ENCODE measurements around the gene JPT1.
"Not testable (repeated sequence)": the region's sequence is repeated elsewhere in the genome, so short reads cannot be mapped to it uniquely, and the experiment has no call there.

The JPT1 gene, protein sequence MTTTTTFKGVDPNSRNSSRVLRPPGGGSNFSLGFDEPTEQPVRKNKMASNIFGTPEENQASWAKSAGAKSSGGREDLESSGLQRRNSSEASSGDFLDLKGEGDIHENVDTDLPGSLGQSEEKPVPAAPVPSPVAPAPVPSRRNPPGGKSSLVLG

DNA sequence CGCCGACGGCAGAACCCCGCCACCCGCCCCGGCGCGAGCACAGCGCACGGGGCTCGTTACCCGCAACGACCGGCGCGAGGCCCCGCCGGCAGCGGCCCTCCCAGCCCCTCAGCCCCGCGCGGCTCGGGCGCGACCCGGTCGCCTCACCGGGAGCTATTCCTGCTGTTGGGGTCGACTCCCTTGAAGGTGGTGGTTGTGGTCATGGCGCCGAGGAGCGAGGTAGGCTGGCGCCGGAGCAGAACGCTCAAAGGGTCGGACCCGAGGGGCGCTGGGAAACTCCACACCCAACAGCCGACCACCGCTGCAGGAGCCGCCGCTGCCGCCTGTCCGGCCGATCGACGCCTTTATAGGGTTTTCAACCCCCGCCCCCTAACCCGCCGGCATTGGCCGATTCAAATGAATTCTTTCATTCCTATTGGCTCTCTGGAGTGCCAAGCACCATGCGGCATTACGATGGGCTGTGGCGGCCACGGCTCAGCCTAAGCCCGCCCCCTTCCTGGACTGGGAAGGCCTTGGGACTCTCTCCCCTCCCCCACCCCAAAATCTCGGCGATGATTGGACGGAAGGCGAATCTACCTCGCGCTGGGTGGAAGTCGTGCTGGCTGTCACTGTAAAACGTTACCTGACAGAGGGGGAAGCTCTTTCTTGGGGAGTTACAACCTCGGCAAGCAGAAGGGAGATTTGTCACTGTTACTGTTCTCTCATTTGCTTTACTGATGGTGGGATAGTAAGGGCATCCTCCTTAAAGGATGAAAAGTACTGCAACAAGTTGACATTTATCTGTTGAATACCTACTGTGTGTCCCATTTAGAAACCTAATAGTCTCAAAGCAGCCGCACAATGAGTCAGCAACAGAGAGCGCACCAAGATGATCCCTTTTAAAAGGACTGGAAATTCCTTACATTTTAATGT is at the start of gene JPT1:
Gene JPT1, minus strand, starts transcription at position 318 of the 912 bp plus-strand sequence. Its CDS starts 115 bp downstream, at position 203.
- DNase-seq (ENCODE audit: low spot score), result peak; percentile 100

DNA sequence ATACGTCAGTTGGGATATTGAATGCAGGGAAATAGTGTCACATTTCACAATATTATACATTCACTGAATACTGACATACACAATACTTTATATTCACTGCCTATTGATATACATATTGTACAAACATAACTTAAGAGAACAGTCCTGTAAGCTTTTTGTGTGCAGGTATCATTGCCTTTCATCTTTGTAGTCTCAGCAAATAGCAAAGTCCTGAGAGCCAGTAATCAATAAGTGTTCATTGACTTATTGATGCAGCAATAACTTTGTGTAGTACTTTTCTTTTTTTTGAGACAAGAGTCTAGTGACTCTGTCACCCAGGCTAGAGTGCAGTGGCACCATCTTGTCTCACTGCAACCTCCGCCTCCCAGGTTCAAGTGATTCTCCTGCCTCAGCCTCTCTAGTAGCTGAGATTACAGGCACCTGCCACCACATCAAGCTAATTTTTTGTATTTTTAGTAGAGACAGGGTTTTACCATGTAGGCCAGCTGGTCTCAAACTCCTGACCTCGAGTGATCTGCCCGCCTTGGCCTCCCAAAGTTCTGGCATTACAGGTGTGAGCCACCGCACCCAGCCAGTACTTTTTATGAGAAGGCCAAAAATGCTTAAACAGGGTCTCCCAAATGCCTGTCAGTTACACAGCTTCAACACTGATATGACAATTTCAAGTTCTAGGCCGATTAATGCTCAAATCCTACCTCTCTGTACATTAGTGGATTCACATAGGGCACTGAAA is 45.7 kb upstream of the JPT1 start:
- DNase-seq (ENCODE audit: low spot score), result no peak

DNA sequence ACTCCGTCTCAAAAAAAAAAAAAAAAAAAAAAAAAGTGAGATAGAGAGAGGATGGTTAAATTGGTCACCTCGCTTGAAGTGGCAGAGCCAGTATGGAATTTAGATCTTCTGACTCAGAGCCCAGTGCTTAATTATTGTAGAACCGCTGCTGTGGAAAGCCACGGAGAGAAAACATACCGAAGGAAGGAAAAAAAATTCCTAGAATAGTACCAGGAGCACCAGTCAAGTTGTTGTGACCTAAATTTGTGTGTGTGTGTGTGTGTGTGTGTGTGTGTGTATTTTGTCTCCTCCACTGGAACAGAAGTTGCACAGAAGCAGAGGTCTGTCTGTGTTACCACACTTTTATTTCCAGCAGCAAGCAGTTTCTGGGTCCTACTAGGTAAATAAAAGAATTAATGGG is 40.6 kb upstream of the JPT1 start:
- no peak for DNase-seq (ENCODE audit: low spot score)

DNA sequence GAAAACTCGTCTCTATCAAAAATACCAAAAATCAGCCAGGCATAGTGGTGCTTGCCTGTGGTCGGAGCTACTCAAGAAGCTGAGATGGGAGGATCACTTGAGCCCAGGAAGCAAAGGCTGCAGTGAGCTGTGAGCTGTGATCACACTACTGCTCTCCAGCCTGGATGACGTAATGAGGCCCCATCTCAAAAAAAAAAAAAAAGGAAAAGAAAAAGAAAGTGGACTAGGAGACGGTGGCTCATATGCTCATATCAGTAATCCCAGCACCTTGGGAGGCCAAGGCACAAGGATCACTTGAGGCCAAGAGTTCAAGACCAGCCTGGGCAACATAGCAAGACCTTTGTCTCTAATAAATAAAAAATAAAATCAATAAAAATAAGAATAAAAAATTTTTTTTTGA is 37.3 kb upstream of the JPT1 start:
- no peak for DNase-seq (ENCODE audit: low spot score)

DNA sequence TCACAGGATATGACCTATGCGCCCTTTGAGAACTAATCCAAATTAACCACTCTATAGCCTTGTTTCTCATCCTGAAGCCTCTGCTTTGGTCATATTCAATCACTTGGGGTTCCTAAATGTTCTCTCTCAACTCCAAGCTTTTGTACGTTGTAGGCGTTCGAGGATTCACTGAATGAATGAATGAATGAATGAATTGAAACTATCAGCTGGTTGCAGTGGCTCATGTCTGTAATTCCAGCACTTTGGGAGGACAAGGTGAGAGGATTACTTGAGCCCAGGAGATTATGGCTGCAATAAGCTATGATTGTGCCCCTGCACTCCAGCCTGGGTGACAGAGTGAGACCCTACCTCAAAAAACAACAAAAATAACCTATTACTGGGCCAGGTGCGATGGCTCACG is 34.3 kb upstream of the JPT1 start:
- no peak for DNase-seq (ENCODE audit: low spot score)

DNA sequence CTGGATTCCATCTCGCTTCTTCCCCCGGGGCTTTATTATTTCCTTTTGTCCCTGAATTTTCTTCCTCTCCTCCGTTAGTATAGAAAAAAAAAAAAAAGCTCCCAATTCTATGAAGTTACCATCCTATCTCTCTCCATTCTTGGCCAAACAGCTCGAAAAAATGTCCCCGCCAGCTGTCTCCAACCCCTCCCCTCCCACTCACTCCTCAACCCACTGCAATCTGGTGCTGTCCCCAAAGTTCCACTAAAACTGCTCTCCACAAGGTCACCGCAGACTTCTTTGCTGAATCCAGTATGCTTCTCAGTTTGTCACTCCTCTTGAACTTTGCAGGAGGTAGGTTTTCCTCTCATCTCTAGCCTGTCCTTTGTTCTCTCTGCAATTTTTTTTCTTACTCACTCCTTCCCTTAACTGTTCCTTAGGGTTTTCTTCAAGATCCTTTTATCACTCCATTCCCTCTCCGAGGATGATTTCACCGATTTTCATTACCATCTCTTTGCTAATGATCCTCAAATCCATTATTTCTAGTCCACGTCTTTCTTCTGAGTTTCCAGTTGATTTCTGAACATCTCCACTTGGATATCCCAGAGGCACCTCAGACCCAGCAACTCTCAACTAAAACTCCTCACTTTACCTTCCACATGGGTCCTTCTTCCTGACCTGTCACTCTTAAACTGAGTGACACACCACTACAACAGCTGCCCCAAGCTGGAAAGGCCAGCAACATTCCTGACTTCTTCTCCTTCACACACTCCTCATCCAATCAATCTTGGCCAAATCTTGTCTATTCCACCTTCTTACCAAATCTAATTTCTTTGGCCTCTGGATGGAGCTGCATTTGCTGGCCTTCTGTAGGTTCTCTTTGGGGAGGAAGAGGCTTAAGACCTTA is 29.9 kb upstream of the JPT1 start:
- no peak for DNase-seq (ENCODE audit: low spot score)

DNA sequence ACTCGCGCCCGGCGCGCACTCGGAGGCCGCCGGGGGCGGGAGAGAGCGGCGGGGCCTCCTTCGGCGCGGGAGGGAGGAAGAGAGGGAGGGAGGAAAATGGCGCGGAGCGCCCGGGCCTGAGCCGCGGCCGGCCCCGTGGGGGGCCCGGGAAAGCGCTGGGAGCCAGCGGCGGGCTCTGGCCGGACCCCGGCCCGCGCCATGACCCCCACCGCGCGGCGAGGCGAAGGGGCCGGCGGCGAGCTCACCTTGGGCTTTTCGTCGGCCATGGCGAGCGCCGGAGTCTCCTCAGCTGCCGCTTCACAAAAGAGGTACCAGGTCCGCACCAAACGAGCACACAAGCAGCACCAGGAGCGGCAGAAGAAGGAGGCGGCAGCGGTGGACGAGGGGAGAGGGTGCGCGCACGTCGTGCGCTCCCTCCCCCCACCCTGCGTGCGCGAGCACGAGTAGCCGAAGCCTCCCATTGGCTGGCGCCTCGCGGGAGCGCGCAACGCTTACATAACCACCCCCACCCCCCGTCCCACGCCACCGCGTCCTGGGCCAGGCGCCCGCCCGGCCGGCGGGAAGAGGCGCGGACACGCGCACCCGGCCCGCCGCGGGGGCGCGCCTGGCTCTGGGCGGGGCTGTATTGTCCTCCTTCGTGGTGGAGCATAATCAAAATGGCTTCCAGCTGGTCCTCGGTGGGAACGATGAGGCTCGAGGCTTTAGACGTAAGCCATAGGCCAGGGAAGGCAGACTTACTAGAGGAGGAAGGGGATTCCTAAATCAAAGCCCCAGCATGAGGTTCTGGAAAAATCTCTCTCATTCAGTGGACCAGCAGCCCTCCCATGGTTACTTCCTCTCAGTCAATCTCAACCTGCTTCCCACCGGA is 28.5 kb upstream of the JPT1 start, which contains the start of gene SUMO2:
Gene SUMO2, minus strand, starts transcription at position 391 of the 868 bp plus-strand sequence. Its CDS starts 125 bp downstream, at position 266.
- DNase-seq (ENCODE audit: low spot score), result peak; percentile 95

DNA sequence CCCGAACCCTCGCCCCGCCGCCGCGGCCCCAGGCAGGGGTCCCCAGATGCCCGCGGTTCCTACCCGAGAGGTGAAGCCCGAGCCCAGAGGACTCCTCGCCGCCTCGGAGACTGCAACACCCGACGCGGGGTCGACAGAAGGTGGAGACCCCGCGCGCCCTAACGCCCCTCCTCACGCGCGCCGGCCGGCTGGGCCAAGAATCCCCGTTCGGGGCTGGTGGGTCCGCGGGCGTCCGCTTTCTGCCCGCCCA is 27.9 kb upstream of the JPT1 start:
- DNase-seq (ENCODE audit: low spot score), result no peak

DNA sequence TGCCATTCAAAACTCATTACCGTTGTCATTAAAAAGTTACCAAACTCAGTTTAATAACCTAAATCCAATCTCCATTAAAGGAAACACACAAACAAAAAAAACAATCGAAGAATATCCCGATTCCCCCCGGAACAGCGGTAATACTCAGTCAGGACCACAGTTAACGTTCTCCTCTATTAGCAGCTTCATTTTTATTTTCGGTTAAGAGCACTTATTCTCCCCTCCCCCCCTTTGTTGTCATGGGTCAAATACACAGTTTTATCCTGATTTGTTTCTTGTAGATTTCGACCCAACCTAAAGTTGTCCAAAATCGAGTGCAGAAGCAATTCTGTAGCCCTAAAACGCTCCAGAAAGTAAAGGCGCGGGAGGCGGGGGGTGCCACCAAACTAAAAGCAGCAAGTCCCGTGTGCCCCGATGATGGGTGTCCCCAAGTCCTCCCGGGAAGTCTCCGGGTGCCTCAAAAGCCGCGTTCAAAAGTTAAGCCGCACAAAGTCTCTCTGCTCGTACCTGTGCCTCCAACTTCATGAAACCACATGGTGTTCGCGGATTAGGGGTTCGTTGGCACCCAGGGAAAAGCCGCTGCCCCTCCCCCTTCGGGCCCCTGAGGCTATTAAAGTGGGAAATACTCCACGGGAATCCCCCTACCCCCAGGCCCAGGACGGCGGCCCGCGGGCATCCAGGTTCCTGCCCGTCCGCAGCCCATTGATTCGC is 27.5 kb upstream of the JPT1 start:
- DNase-seq (ENCODE audit: low spot score), result peak; percentile 30

DNA sequence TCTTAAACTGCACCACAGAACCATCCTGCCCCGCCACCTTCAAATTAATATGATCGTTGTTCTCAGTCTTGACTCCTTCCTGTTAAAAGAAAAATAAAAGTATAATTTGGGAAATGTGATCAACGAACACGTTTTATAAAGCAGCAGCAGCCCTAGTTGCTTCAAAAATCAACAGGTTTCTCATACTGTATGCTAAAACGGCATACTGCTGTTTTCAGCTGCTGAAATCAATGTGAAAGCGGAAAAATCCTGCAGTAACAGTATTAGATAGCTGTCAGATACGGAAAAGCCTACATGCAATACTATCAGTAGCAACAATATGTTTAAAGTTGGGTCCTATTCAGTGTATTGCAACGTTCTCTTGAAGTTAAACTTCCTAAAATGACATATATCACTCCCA is 26.8 kb upstream of the JPT1 start:
- no peak for DNase-seq (ENCODE audit: low spot score)

DNA sequence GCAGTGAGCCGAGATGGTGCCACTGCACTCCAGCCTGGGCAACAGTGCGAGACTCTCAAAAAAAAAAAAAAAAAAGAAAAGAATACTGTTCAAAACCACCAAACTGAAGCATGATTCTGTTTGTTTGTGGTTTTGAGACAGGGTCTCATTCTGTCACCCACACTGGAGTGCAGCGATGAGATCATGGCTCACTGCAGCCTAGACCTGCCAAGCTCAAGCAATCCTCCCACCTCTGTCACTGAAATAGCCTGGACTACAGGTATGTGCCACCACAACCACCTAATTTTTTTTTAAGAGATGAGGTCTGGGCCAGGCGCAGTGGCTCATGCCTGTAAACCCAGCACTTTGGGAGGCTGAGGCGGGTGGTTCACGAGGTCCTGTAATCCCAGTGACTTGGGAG is 24.1 kb upstream of the JPT1 start:
- DNase-seq (ENCODE audit: low spot score), result no peak

DNA sequence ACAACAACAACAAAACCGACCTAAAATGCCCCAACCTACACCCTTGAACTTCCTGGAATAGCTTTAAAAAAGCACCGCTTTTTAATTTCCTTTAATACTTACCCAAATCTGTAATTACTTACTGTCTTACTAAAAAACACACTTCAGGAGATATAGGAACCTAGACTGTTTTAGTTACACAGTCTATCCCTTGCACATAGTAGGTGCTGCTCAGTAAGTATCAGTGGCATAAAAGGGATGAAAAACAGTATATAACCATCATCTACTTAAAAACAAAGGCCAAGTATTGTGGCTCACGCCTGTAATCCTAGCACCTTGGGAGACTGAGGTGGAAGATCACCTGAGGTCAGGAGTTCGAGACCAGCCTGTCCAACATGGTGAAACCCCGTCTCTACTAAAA is 22.3 kb upstream of the JPT1 start:
- no peak for DNase-seq (ENCODE audit: low spot score)

DNA sequence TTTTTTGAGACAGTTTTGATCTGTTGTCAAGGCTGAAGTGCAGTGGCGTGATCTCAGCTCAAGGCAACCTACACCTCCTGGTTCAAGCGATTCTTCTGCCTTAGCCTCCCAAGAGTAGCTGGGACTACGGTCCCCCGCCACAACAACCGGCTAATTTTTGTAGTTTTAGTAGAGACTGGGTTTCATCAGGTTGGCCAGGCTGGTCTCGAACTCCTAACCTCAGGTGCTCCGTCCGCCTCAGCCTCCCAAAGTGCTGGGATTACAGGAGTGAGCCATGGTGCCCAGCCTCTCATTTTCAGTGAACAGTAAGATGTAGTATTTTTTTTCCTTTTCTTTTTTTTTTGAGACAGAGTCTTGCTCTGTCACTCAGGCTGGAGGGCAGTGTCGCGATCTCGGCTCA is 20.7 kb upstream of the JPT1 start:
- DNase-seq (ENCODE audit: low spot score), result no peak

DNA sequence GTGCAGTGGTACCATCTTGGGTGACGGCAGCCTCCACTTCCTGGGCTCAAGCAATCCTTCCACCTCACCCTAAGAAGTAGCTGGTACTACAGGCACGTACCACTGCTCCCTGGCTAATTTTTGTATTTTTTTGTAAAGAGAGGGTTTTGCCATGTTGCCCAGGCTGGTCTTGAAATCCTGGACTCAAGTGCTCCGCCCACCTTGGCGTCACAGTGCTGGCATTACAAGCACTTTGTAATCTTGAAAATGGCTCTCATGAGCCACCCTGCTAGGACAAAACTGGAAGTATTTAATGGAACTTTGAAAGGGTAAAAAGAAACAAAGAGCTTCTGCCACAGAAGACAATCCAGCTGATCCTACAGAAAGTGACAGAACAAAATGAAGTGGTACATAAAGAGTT is 19.2 kb upstream of the JPT1 start:
- DNase-seq (ENCODE audit: low spot score), result no peak

DNA sequence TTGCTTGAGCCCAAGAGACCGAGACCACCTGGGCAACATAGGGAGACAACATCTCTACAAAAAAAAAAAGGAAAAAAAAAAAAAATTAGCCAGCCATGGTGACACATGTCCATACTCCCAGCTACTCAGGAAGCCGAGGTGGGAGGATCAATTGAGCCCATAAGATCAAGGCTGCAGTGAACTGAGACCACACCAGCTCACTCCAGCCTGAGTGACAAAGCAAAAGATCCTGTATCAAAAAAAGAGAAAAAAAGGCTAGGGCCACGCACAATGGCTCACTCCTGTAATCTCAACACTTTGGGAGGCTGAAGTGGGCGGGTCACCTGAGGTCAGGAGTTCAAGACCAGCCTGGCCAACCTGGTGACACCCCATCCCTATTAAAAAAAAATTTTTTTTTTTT is 14.7 kb upstream of the JPT1 start:
- no peak for DNase-seq (ENCODE audit: low spot score)

DNA sequence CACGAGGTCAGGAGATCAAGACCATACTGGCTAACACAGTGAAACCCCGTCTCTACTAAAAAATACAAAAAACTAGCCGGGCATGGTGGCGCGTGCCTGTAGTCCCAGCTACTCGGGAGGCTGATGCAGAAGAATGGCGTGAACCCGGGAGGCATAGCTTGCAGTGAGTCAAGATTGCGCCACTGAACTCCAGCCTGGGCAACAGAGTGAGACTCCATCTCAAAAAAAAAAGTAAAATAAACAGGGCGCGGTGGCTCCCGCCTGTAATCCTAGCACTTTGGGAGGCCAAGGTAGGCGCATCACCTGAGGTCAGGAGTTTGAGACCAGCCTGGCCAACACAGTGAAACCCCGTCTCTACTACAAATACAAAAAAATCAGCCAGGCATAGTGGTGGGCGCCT is 10.3 kb upstream of the JPT1 start:
- DNase-seq (ENCODE audit: low spot score), result not testable (repeated sequence)

DNA sequence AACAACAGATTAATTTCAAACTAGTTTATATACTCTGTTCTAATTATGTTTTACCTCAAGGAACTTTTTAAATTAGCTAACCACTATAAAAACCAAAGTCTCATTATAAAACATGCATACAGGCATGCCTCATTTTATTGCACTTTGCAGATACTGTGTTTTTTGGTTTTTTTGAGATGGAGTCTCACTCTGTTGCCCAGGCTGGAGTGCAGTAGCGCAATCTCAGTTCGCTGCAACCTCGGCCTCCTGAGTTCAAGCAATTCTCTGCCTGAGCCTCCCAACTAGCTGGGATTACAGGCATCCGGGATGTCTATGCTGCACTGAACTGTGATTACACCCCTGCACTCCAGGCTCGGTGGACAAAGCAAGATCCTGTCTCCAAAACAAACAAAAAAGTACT is 8.8 kb upstream of the JPT1 start:
- no peak for DNase-seq (ENCODE audit: low spot score)

DNA sequence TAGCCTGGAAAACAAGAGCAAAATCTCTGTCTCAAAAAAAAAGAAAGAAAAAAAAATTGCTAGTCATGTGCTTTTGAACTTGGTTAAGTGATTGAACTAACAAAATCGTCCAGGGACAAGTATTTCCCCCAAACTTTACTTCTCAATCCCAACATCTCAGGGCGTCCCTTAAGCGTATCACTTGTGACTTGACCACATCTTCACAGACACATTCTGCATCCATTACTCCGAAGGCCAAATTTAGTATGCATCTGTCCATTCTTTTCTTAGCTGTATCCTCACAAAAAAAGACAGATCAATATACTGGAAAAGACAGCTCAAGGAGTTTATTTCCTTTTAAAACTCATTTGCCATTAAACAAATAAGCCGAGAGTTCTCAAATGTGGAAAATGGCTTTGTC is 5.9 kb upstream of the JPT1 start:
- DNase-seq (ENCODE audit: low spot score), result no peak

DNA sequence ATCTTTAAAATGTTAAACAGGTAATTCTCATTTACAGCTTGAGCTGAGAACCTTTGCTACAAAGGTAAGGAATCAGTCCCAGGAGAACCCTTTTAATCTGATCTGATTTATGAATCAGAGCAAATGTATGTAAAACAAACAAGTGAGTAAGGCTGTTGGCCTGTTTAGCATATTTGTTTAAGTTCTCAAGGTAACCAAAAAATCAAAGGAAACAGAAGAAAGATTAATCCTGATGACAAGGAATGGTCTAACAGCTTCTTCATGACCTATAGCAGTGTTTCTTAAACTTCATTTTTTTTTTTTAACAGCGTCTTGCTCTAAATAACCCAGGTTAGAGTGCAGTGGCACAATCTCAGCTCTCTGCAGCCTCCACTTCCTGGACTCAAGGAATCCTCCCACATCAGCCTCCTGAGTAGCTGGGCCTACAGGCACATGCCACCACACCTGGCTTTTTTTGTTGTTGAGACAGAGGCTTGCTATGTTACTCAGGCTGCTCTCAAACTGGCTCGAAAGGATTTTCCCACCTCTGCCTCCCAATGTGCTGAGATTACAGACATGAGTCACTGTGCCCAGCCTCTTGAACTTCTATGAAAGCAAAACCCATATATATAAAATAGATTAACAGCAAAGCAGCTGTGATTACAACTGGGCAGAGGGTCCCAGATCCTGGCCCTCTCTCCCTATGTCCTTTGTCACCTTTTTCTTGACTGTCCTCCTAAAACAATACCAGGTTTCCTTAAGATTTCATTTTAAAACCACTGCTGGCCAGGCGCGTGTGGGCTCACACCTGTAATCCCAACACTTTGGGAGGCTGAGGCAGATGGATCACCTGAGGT is 5.1 kb upstream of the JPT1 start:
- DNase-seq (ENCODE audit: low spot score), result no peak

DNA sequence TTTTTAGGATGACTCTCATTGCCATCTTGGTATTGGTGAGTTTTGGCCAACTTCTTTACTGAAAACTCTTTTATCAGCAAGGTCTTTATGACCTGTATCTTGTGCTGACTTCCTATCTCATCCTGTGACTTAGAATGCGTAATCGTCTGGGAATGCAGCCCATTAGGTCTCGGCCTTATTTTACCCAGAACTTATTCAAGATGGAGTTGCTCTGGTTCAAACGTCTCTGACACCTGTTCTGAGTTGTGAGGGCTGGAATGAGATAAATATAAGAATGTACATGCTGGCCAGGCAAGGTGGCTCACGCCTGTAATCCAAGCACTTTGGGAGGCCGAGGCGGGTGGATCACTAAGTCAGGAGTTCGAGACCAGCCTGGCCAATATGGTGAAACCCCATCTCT is 4.2 kb upstream of the JPT1 start:
- not testable (repeated sequence) for DNase-seq (ENCODE audit: low spot score)

All from activated CD4-positive, alpha-beta T cell treated with anti-CD3 and anti-CD28 coated beads, Interleukin-2, Interleukin-4, amounts not matched to agents 100 ng/mL and 50 ng/mL, durations not matched to agents 16 hours and 8 hours (primary cell).